ENCODE measurements around the gene LIN7A. TPM values are rescaled to one million over a fixed set of nuclear protein-coding genes. Genes with fewer than 3 reads are reported as not detected.

The LIN7A gene
- total RNA-seq, 2 donors from 2014 or later, result 0.41 to 5.8 TPM

DNA sequence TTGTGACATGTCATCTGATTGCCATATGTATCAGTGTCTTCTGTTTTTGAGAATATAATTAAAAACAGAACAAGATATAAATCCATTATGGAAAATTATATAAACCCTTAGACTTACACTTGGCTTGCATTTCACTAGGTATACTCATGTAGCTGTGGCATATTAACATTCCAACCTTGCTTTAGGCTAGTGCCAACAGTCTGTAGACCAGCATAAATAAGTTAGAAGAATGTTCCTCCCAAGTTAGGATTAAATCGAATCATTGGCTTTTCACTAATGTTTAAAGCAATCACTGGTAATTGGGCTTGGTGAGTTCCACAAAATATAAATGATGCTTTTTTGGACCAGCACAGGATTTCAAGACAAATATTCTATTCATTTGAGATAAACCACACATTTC, 103.0 kb downstream of the LIN7A start:
- Histone ChIP-seq H3K4me1 (ENCODE audit: control insufficient read depth in 1 of 2, low read depth in 2 of 2) (peaks cover 0 to 8% of the 10 kb centered on the region in 2 donors), H3K36me3 (no peaks in the 10 kb centered on the region), H3K9me3 (no peaks in the 10 kb centered on the region), H3K27ac (no peak overlapping the region), H3K4me3 (no peak overlapping the region), H3K27me3 (replicated peaks; ENCODE audit: insufficient read depth) (no peaks in the 10 kb centered on the region)
- TF ChIP-seq CTCF (IDR thresholded peaks at IDR 0.05), result no peak
- DNase-seq (ENCODE audit: low spot score) (no peak), ATAC-seq (ENCODE audit: insufficient number of reproducible peaks, low FRiP score, low read depth) (no peak)

DNA sequence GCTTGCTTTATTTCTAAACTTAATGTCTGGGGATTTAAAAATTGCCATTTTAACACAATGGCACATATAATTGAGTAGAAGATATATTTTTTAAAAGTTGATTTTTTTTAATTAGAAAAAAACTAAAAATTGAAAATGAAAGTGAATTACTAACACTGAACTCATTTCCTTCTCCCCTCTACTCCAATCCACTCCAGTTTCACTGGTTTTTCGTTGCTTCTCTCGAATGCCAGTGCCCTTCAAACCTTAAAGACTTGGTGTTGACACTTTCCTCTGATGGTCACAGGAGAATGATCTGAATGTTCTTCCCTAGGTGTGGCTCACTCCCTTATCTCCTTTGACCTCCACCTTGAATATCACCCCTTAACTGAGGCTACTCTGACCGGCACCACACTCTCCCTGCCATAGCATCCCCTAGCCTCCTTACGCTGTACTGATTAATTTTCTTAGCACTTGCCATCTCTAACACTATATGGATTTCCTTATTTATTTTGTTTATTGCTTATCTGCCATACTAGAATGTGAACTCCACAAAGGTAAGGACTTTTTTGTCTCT, 107.1 kb downstream of the LIN7A start:
- H3K9me3 ChIP-seq, result no peaks in the 10 kb centered on the region
- no peaks in the 10 kb centered on the region for H3K36me3 ChIP-seq
- no peak for TF ChIP-seq CTCF (IDR thresholded peaks at IDR 0.05)
- no peak overlapping the region for H3K27ac ChIP-seq
- DNase-seq (ENCODE audit: low spot score) (no peak), ATAC-seq (ENCODE audit: insufficient number of reproducible peaks, low FRiP score, low read depth) (no peak)
- no peaks in the 10 kb centered on the region for H3K27me3 ChIP-seq (replicated peaks; ENCODE audit: insufficient read depth)
- H3K4me1 ChIP-seq (ENCODE audit: control insufficient read depth in 1 of 2, low read depth in 2 of 2), result no peaks in the 10 kb centered on the region
- no peak overlapping the region for H3K4me3 ChIP-seq

- no peak for TF ChIP-seq CTCF (IDR thresholded peaks at IDR 0.05)
- Histone ChIP-seq H3K27ac (no peak overlapping the region), H3K27me3 (replicated peaks; ENCODE audit: insufficient read depth) (no peaks in the 10 kb centered on the region), H3K9me3 (no peaks in the 10 kb centered on the region), H3K4me1 (ENCODE audit: control insufficient read depth in 1 of 2, low read depth in 2 of 2) (no peaks in the 10 kb centered on the region), H3K4me3 (no peak overlapping the region), H3K36me3 (no peaks in the 10 kb centered on the region)
- no peak for ATAC-seq (ENCODE audit: insufficient number of reproducible peaks, low FRiP score, low read depth)
- no peak for DNase-seq (ENCODE audit: low spot score)
Measured at GRCh38 chr12:80829767-80830166, 108.0 kb downstream of the LIN7A start.

- H3K27me3 ChIP-seq (replicated peaks; ENCODE audit: insufficient read depth), result no peaks in the 10 kb centered on the region
- TF ChIP-seq CTCF (IDR thresholded peaks at IDR 0.05), result no peak
- H3K4me3 ChIP-seq, result no peak overlapping the region
- H3K9me3 ChIP-seq, result no peaks in the 10 kb centered on the region
- no peak for ATAC-seq (ENCODE audit: insufficient number of reproducible peaks, low FRiP score, low read depth)
- no peak for DNase-seq (ENCODE audit: low spot score)
- H3K27ac ChIP-seq, result no peak overlapping the region
- no peaks in the 10 kb centered on the region for H3K36me3 ChIP-seq
- H3K4me1 ChIP-seq (ENCODE audit: control insufficient read depth in 1 of 2, low read depth in 2 of 2), result no peaks in the 10 kb centered on the region
Measured at GRCh38 chr12:80825506-80825905, 112.2 kb downstream of the LIN7A start.

DNA sequence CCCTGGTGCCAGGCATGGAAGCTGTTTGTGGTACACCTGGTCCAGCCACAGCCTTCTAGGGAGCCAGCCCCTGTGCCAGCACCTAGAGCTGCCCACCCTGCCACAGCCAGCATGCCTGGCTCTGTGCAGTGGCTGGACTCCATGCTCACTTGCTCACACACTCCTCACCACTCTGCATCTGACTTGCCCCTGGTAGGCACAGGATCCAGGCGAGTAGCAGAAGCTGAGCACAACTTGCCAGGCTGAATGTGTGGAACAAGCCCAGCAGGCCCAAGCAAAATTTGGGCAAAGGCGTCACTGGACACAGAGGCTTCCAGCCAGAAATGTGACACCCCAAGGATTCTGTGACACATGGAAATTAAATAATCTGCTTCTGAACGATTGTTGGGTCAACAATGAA, 114.3 kb downstream of the LIN7A start:
- no peak for TF ChIP-seq CTCF (IDR thresholded peaks at IDR 0.05)
- no peak for DNase-seq (ENCODE audit: low spot score)

More for the DNA sequence above, 114.3 kb downstream of the LIN7A start:
- Histone ChIP-seq H3K27ac (no peak overlapping the region), H3K9me3 (no peaks in the 10 kb centered on the region), H3K27me3 (replicated peaks; ENCODE audit: insufficient read depth) (no peaks in the 10 kb centered on the region), H3K36me3 (no peaks in the 10 kb centered on the region), H3K4me3 (no peak overlapping the region), H3K4me1 (ENCODE audit: control insufficient read depth in 1 of 2, low read depth in 2 of 2) (no peaks in the 10 kb centered on the region)
- ATAC-seq (ENCODE audit: insufficient number of reproducible peaks, low FRiP score, low read depth), result no peak

Data from thoracic aorta (tissue), 2 donors.